H1 (cell line): ENCODE results near the gene ATP2A3.

Experiments
- ATF3 ChIP-seq: IDR thresholded peaks from 2 replicates; pipeline ENCODE4 v1.6.1; 2011; ENCODE audit warnings: low read depth, mild to moderate bottlenecking, low read length; ENCODE audit not compliant: insufficient read depth
- CBX8 ChIP-seq: fragments of 300-800, 300-1000 bp; sonication (generic); IDR thresholded peaks from 2 replicates; pipeline ENCODE4 v1.7.1; 2016; ENCODE audit warnings: low read depth, low read length, borderline replicate concordance
- CTCF ChIP-seq, 3 experiments: IDR thresholded peaks; 1 replicate in 2 of 3; 2 replicates in 1 of 3; pipeline versions ENCODE4 v1.5.1 to v1.6.1; 2011; ENCODE audit warnings: low read length in 3 of 3, mild to moderate bottlenecking in 3 of 3, inconsistent platforms in 2 of 3, low read depth in 1 of 3, moderate library complexity in 1 of 3; ENCODE audit not compliant: insufficient read depth in 1 of 3; ENCODE audit errors: control extremely low read depth in 1 of 3
- HDAC2 ChIP-seq, 2 experiments: fragments of 300-600 bp in 1 of 2; sonication (generic) in 1 of 2; IDR thresholded peaks; 2 replicates each; pipeline ENCODE4 v1.6.1; 2011 to 2012; ENCODE audit warnings: low read depth in 2 of 2, low read length in 2 of 2, mild to moderate bottlenecking in 2 of 2, moderate library complexity in 2 of 2, borderline replicate concordance in 1 of 2, inconsistent platforms in 1 of 2
- MAX ChIP-seq: IDR thresholded peaks from 2 replicates; pipeline ENCODE4 v1.6.1; 2012; ENCODE audit warnings: inconsistent platforms
- POLR2A ChIP-seq, 2 experiments: IDR thresholded peaks; 1 replicate in 1 of 2; 2 replicates in 1 of 2; pipeline ENCODE4 v1.6.1; 2011; ENCODE audit warnings: low read depth in 2 of 2, low read length in 2 of 2, mild to moderate bottlenecking in 2 of 2; ENCODE audit errors: control extremely low read depth in 1 of 2
- RNF2 ChIP-seq: fragments of 200-900, 300-1000 bp; sonication (generic); IDR thresholded peaks from 2 replicates; pipeline ENCODE4 v1.7.1; 2016; ENCODE audit warnings: borderline replicate concordance, low read depth, mild to moderate bottlenecking, antibody characterized with exemption, low read length; ENCODE audit not compliant: poor library complexity, severe bottlenecking; ENCODE audit errors: missing control alignments
- SP2 ChIP-seq: IDR thresholded peaks from 2 replicates; pipeline ENCODE4 v1.6.1; 2012; ENCODE audit warnings: mild to moderate bottlenecking, low read length, inconsistent platforms
- TAF1 ChIP-seq: IDR thresholded peaks from 2 replicates; pipeline ENCODE4 v1.6.1; 2011; ENCODE audit warnings: mild to moderate bottlenecking, low read depth, low read length

GRCh38 chr17:3879591-3880417 is 84.4 kb downstream of the ATP2A3 start:
- no peak for TF ChIP-seq CTCF (IDR thresholded peaks at IDR 0.05; ENCODE audit: control extremely low read depth in 1 of 3, insufficient read depth in 1 of 3, low read depth in 1 of 3, low read length in 3 of 3)
- TF ChIP-seq ATF3: no peak
- no peak for TF ChIP-seq CBX8
- TF ChIP-seq MAX: no peak
- no peak for TF ChIP-seq TAF1
- no peak for TF ChIP-seq HDAC2 (IDR thresholded peaks at IDR 0.05; ENCODE audit: borderline replicate concordance in 1 of 2, low read depth in 2 of 2, low read length in 2 of 2)
- TF ChIP-seq POLR2A (IDR thresholded peaks at IDR 0.05; ENCODE audit: control extremely low read depth in 1 of 2, low read depth in 2 of 2, low read length in 2 of 2): no peak
- no peak for TF ChIP-seq RNF2
- no peak for TF ChIP-seq SP2
